Uterus (tissue), 4 donors: ENCODE results near the gene CEND1. TPM values are rescaled to one million over a fixed set of nuclear protein-coding genes. Genes with fewer than 3 reads are reported as not detected.

ENCODE experiments used
- DNase-seq, 2 donors: peaks; one replicate each; pipeline ENCODE4 v3.0.0-alpha.2; 2019 to 2020
- H3K27ac ChIP-seq, 2 donors: fragments of 200-600 bp; sonication (generic); 1 replicate in 1 of 2; 2 replicates in 1 of 2; pipeline ENCODE4 v1.5.1; 2016 to 2018
- H3K27me3 ChIP-seq, 2 donors: fragments of 200-600 bp; sonication (generic); one replicate each; pipeline ENCODE4 v1.5.1; 2018 to 2019; ENCODE audit warnings: control low read depth in 1 of 2
- H3K36me3 ChIP-seq, 2 donors: fragments of 200-600 bp; sonication (generic); one replicate each; pipeline ENCODE4 v1.5.1; 2019; ENCODE audit warnings: control low read depth in 1 of 2
- H3K4me1 ChIP-seq, 2 donors: fragments of 200-600 bp; sonication (generic); one replicate each; pipeline ENCODE4 v1.5.1; 2018 to 2019; ENCODE audit warnings: control low read depth in 1 of 2
- H3K4me3 ChIP-seq, 2 donors: fragments of 200-600 bp; sonication (generic); 1 replicate in 1 of 2; 2 replicates in 1 of 2; pipeline ENCODE4 v1.5.1; 2018 to 2019; ENCODE audit warnings: mild to moderate bottlenecking in 1 of 2
- H3K9me3 ChIP-seq, 2 donors: fragments of 200-600 bp; sonication (generic); one replicate each; pipeline ENCODE4 v1.5.1; 2019; ENCODE audit warnings: control low read depth in 1 of 2
- POLR2A ChIP-seq, 2 donors: fragments of 450-650 bp; IDR thresholded peaks; one replicate each; pipeline ENCODE4 v1.6.1; 2016; ENCODE audit warnings: antibody characterized with exemption in 2 of 2, mild to moderate bottlenecking in 1 of 2, moderate library complexity in 1 of 2
- intact Hi-C: fragments of 100-400 bp; cut with DNase I; formaldehyde crosslinking; loops from one replicate; pipeline ENCODE4 v1.15.1; 2023; ENCODE audit warnings: low total_unique reads
- total RNA-seq, 4 donors: library from RNA; depleted of rRNA in 3 of 4; stranded (reverse); fragments of >200 nt in 3 of 4; gene quantifications; one replicate each; pipeline versions ENCODE4 v1.1.0 to v1.2.4, GENCODE V29; 2014 to 2023
- TF ChIP-seq, protein P1 (sequence below), 4 experiments: fragments of 200-600 bp in 2 of 4; fragments of 450-650 bp in 2 of 4; sonication (generic) in 2 of 4; IDR thresholded peaks; one replicate each; pipeline ENCODE4 v1.5.1; 2016 to 2019; ENCODE audit warnings: antibody characterized with exemption in 4 of 4, mild to moderate bottlenecking in 2 of 4, moderate library complexity in 1 of 4
- donor health status: DM: yes; HTN: yes; CAD: no.

The CEND1 gene
- total RNA-seq, 4 donors from 2014 or later: 0.41 TPM; not detected in 3

DNA sequence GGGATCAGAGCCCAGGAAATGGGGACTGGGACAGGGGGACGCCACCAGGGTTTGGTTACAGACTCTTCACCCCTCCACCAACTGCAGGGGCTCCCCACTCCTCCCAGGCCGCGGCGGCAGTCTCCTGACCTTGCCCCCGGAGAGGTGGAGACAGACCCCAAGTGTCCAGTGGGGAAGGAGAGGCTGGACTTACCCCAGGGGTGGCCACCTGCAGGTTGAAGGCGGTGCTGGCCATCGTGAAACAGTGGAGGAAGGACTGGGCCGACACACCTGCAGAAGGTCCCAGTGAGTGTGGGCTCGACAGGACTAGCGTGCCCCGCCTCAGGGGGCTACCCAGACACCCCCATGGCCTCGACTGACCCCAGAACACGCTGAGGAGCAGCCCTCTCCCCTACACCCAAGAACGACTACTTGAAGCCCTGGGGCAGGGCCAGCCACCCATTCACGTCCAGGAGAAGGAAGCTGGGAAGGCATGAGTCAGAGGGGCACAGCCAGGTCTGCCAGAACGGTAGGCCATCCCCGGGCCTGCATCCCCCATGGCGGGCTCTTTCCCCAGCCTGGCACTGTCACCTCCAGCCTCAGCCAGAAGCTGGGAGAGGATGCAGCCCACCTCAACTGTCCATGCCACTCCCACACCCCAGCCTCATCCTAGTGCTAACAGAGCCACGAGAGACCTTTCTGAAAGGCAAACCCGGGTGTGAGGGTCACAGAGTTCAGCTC, 14.9 kb downstream of the CEND1 start:
- TF ChIP-seq, protein P1, sequence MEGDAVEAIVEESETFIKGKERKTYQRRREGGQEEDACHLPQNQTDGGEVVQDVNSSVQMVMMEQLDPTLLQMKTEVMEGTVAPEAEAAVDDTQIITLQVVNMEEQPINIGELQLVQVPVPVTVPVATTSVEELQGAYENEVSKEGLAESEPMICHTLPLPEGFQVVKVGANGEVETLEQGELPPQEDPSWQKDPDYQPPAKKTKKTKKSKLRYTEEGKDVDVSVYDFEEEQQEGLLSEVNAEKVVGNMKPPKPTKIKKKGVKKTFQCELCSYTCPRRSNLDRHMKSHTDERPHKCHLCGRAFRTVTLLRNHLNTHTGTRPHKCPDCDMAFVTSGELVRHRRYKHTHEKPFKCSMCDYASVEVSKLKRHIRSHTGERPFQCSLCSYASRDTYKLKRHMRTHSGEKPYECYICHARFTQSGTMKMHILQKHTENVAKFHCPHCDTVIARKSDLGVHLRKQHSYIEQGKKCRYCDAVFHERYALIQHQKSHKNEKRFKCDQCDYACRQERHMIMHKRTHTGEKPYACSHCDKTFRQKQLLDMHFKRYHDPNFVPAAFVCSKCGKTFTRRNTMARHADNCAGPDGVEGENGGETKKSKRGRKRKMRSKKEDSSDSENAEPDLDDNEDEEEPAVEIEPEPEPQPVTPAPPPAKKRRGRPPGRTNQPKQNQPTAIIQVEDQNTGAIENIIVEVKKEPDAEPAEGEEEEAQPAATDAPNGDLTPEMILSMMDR (IDR thresholded peaks at IDR 0.05): no peak
- no peak for TF ChIP-seq POLR2A (IDR thresholded peaks at IDR 0.05)
- Histone ChIP-seq H3K9me3 (no peaks in the 10 kb centered on the region), H3K36me3 (no peaks in the 10 kb centered on the region), H3K4me3 (no peak overlapping the region), H3K27ac (no peak overlapping the region), H3K4me1 (peaks cover 0 to 20% of the 10 kb centered on the region in 2 donors), H3K27me3 (no peaks in the 10 kb centered on the region)
- intact Hi-C loops: no loop called here
- peak in 1 of 2 donors; percentile 24 for DNase-seq

DNA sequence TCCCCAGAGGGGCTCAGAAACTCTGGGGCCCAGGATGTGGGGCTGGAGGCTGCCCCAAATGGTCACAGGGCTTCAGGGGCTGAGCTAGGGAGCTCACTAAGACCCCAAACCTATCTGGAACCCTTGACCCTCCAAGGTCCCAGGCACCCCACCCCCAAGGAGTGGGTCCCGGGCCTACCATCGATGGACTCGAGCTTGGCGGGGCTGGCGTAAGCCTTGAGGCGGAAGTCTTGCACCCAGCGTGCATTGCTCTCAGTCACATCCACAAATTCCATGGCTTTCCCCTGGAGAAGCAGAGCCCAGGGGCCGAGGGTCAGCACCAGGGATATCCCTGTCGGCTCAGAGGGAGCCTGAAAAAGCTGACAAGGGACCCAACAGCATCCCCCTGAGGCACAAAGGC, 16.1 kb downstream of the CEND1 start:
- H3K27me3 ChIP-seq: no peaks in the 10 kb centered on the region
- H3K27ac ChIP-seq: no peak overlapping the region
- H3K4me1 ChIP-seq: peaks cover 0 to 20% of the 10 kb centered on the region in 2 donors
- H3K4me3 ChIP-seq: no peak overlapping the region
- H3K36me3 ChIP-seq: no peaks in the 10 kb centered on the region
- no peaks in the 10 kb centered on the region for H3K9me3 ChIP-seq
- intact Hi-C loops: no loop called here
- no peak for TF ChIP-seq POLR2A (IDR thresholded peaks at IDR 0.05)
- TF ChIP-seq, protein P1 (IDR thresholded peaks at IDR 0.05): no peak
- no peak for DNase-seq

DNA sequence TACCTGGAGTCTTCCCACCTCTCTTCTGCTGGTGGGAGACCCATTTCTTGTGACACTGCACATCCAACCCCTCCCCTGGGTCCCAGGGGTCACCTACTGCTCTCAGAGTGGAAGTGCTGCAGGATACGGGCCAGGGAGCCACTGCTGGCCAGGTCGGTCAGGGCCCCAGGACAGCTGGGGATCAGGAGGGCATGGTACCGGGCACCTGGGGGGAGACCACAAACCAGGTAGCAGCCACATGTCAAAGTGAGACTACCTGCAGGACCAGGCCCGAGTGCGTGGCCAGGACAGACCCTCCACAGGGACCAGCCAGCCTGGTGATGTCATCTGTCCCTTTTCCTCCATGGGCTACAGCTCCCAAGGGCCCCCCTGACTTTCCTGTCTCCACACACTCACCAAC, 16.5 kb downstream of the CEND1 start:
- TF ChIP-seq, protein P1 (IDR thresholded peaks at IDR 0.05): no peak
- no peak for TF ChIP-seq POLR2A (IDR thresholded peaks at IDR 0.05)
- no peak overlapping the region for H3K27ac ChIP-seq
- no peaks in the 10 kb centered on the region for H3K9me3 ChIP-seq
- H3K4me1 ChIP-seq: peaks cover 0 to 18% of the 10 kb centered on the region in 2 donors
- no peak overlapping the region for H3K4me3 ChIP-seq
- no peaks in the 10 kb centered on the region for H3K36me3 ChIP-seq
- DNase-seq: no peak
- H3K27me3 ChIP-seq: no peaks in the 10 kb centered on the region
- intact Hi-C loops: no loop called here

DNA sequence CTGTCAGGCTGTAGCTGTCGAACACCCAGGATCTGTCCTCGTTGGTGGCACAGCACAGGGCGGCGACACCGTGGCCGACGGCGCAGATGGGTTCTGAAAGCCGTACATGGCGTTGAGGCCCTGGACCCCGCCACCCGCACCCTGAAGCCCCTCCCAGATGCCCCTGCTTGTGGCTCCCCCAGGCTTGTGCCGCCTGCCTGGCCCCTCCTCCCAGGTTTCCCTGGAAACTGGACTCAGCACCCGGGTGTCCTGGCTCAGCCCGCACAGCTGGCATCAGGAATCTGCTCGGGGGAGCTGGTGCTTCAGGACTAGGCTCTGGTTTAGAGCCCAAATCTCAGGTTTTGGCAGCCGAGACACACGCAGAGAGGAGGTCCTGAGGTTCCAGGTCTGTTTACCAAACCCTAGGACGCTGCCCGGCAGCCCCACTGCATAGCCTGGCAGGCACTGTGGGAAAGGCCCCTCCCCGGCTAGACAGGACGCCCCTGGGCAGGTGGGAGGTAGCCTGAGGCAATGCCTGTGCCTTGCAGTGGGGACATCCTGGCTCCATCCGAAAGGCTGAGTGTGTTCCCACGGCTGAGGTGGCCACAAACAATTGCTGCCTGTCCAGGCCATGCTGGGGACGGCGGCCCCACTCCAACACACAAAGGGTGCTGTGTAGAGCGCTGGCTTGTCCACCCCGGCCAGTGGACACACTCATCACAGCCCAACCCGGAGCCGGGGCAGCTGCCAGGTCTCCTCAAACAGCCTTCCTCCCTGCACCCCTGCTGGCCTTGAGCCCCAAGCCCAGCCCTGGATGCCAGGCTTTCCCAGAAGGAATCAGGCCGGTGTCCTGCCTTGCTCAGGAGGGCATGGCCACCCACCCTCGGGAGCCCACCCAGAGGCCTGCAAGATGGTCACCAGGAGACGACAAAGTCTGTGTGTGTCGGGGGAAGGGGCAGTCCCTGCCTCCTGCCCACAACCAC, 17.2 kb downstream of the CEND1 start:
- intact Hi-C loops: no loop called here
- no peak overlapping the region for H3K4me3 ChIP-seq
- H3K36me3 ChIP-seq: no peaks in the 10 kb centered on the region
- TF ChIP-seq, protein P1 (IDR thresholded peaks at IDR 0.05): no peak
- TF ChIP-seq POLR2A (IDR thresholded peaks at IDR 0.05): no peak
- no peaks in the 10 kb centered on the region for H3K27me3 ChIP-seq
- H3K4me1 ChIP-seq: peaks cover 0 to 15% of the 10 kb centered on the region in 2 donors
- peak in 1 of 2 donors; percentile 26 for DNase-seq
- no peak overlapping the region for H3K27ac ChIP-seq
- H3K9me3 ChIP-seq: no peaks in the 10 kb centered on the region
